Stimulated activated CD4-positive, alpha-beta T cell treated with anti-CD3 and anti-CD28 coated beads, Interleukin-1b, Interleukin-23, amount 100 ng/mL, for 1 hour (primary cell): ENCODE measurements around the gene EGFL7.
A peak's percentile ranks its signal among the peaks of the same experiment; 100 is the strongest.
"Not testable (repeated sequence)": the region's sequence is repeated elsewhere in the genome, so short reads cannot be mapped to it uniquely, and the experiment has no call there.

Experiments used
- DNase-seq, 2 donors: peaks; one replicate each; pipeline ENCODE4 v3.0.0-alpha.2; 2020; ENCODE audit warnings: low read depth in 2 of 2

The EGFL7 gene

DNA sequence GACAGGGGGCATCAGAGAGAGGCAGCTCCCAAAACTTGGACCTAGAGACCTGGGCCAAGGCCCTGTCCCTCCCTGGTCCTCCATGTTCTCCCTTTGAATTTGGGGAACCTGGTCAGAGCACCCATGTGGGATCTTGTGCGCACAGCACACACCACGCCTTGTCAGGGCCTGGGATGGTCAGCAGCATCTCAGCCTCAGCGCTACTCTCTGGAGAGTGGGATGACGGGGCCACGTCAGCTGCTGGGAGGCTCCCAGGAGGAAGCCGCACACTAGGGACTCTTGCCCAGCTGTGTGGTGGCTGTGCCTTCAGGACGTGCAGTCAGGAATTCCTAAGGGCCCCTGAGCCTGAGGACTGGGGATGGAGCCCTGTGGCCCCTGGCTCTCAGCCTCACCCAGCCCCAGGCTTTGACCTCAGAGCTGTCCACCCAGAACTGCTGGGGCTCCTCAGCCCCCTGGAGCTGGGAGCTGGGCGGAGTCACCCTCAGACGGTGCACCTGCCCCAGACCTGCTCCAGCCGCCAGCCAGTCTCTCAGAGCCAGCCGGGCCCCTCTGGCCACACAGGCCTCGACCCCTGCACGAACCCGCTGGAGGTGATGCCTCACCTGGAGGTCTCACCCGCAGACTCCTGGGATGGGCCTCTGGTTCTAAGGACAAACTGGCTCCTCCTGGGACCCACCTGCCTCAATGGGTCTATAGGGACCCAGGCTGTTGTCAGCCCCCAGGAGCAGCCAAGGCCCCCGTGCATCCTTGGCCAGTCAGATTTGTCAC, 38.3 kb upstream of the EGFL7 start:
- no peak for DNase-seq

DNA sequence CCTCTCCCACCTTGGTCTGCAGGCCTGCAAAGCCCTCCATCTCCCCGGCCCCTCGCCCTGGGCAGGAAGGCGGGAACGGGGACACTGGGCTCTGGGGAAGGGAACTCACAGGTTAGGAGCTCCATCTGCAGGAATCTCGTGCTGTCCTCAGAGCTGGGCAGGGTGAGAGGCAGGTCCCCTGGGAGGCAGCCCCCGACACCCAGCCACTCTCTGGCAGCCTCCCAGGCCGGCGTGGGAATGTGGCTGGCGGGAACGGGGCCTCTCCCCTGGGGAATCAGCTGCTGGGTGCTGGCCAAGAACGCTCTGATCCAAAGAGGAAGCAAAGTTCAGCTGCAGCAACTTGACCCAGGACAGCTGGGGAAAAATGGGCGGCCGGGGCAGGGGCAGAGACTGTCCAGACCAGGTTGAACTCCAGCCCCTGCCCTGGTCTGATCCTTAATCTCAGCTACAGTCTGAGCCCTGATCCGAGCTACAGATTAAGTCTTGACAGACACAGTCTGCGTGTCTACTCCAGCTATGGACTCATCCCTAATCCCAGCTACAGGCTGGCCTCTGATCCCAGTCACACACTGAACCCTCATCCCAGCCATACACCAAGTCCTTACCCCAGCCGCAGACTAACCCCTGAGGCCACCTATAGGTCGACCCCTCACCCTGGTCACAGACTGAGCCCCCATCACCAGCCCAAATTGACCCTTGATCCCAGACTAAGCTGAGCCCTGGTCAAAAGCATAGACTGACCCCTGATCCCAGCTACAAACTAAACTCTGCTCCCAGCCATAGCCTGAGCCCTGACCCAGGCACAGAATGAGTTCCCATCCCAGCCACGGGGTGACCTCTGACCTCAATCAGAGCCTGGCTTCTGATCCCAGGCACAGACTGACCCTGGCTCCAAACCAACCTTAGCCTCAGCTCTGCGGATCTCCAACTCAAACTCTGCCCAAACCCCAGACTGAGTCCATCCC, 37.3 kb upstream of the EGFL7 start:
- no peak for DNase-seq

DNA sequence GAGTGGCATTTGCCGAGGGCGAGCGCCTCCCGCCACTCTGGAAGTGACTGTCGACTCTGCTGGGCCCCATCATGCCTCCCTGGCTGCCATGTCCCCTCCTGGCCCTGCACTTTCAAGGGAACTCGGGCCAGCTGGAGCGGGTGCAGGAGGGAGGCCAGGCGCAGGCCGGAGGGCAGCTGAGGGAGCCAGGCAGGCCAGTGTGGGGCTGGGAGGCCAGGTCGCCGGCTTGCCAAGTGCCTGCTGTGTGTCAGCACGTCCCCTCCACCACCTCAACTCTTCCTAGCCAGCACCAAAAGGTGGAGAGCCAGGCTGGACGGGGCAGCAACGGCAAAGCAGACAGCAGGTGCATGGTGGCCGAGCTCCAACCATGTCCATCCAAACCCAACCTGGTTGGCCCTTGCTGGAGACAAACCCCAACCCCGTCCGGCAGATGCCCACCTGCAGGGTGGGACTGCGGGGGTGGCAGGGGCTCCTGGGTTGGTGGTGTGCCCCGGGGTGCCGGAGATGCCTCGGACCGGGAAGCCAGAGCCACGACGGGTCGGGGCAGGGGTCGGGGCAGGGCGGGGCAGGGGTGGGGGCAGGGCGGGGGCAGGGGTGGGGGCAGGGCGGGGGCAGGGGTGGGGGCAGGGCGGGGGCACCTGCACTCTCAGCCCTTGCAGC, 36.5 kb upstream of the EGFL7 start:
- DNase-seq: no peak

DNA sequence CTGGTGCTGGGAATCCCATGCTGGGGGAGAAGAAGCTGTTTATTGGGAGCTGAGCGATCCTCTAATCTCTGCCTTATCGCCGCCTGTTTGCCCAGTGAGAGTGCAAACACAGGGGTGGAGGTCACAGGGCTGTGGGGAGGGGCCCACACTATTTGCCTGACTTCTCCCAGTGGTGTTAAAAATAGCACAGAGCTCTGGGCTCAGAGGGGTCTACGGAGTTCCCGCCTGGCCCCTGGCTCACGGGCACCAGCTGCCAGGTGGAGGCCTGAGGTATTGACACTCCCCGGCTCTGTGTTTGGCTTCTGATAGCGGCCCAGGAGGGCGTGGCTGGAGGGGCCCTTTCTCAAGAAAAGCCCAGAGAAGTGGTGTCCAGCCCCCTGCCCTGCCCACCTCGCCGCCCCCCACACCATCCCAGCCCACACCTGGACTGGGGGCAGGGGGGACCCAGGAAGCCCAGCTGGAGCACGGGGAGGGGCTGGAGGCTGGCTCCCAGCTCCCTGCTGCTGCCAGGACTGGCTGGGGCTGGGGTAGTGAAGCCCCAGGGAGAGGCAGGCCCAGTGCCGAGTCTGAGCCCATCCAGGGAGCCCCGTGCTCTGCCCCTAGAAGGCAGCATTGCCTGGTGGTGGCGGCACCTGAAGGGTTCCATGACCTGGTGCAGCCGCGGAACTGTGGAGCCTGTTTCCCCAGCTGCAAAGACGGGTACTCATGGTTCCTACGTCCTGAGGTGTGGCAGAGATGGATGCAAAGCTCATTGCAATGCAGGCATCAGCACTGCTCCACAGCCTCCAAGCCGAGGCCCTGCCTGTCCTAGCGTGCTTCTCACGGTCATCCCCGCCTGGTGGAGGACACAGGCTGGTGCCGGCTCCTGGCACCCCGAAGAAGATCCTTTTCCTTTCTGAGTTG, 35.7 kb upstream of the EGFL7 start:
- DNase-seq: no peak

DNA sequence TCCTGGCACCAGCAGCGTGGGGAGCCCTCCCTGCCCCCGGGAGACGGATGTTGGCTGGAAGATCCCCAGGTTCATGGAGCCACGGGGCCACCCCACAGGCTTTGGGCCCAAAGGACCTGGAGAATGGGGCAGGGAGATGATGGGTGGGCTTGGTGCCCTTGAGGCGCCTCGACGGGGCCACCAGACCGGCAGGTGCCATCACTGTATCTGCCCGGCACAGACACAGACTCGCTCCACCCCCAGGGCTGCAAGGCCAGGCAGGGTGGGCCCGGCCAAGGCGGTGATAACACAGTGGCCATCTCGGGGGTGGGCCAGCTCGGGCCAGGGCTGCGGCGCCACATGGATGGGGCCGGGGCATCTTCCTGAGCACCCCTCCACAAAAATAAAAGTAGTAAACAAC, 35.0 kb upstream of the EGFL7 start:
- no peak for DNase-seq

DNA sequence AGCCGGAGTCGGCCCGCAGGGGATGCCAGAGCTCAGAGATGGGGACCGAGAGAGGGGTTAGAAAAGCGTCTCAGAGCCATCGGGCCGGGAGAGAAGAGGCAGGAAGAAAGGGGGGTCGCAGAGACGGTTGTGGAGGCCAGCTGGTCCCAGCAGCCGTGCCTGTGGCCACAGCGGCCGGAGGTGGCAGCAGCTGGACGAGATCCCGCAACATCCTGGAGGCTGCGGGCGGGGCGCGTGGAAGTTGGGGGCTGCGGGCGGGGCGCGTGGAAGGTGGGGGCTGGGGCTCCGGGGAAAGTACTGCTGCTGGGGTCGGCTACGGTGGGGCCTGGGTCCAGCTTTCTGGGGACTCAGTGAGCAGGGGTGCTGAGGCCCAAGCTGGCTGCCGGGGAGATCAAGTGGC, 34.4 kb upstream of the EGFL7 start:
- no peak for DNase-seq

DNA sequence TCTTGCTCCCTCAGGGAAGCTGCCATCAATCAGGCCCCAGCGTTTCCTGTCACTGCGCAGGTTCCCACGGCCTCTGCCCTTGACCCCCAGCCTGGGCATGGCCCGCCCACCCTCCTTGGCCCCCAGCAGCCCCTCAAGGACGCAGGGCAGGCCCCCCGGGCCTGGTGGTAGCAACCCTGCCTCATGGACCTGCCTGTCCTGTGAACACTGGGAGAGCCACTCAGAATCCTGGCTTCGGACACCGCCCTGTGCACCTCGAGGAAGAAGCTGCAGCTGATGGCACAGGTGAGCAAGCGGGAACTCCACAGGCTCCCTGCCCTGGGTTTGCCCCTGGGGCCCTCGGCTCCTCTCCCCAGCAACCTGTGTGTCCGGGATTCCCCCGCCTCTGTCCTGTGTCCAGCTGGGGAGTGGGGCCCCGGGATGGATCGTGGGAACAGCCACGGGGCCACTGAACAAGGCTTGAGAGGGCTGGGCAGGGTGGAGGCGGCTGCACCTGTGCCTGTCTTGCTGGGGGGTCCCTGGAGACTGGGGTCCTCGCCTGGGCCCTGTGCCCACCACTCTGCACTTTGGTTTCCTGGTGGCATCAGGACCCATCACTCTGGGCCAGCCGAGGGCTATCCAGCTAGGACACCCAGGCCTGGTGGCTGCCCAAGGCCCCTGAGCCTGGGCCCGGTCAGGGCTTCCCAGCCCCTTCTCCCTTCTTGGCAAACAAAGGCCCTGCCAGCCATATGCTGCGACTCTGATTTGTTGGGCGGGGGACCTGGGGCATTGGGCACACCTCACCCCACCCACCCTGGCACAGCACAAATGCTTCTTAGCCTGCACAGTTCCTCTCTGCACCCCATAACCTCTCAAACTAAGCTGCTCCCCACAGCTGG, 33.5 kb upstream of the EGFL7 start:
- DNase-seq: no peak

DNA sequence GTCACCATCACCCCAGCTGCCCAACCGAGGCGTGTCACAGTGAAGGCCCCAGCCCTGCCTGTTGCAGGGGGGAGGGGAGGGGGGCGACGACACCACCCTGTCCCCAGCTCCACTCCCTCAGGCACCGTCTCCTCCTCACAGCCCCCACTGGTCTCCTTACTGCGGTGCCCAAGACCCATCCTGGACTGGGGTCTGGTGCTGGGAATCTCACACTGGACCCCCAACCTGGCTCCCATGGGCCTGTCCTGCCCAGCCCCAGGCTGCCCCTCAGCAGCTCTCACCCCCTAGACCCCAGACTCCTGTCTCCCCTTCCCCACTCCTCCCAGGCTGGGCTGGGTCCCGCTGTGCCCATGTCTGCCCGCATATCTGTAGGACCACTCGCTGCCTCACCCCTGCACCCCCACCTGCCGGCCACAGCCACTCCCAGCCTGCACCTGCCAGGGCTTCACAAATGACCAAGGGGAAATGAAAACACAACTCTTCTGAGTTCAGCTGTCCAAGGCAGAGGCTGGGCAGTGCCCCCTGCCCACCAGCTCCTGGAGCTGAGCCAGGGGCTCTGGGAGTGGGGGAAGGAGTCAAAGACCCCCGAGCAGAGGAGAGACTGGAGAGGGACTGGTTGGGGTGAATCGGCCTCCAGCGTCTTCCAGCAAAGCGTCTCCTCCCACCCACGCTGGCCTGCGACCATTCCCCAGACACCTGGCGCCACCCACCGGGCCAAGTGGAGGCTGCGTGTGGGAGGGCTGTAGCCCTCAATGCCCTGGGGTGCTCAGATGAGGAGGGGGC, 32.6 kb upstream of the EGFL7 start:
- DNase-seq: peak; percentile 21 to 27

DNA sequence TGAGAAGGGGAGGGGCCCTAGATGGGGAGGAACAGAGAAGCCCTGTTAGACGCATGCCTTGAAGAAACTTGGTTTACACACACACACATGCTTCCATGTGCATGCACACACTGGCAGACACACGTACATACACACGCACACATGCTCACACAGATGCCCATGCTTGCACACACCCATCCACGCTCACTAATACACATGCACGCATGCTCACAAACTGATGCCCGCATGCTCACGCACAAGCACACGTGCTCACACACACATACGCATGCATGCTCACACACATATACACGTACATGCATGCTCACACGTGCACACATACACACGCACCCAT, 32.1 kb upstream of the EGFL7 start:
- DNase-seq: no peak

DNA sequence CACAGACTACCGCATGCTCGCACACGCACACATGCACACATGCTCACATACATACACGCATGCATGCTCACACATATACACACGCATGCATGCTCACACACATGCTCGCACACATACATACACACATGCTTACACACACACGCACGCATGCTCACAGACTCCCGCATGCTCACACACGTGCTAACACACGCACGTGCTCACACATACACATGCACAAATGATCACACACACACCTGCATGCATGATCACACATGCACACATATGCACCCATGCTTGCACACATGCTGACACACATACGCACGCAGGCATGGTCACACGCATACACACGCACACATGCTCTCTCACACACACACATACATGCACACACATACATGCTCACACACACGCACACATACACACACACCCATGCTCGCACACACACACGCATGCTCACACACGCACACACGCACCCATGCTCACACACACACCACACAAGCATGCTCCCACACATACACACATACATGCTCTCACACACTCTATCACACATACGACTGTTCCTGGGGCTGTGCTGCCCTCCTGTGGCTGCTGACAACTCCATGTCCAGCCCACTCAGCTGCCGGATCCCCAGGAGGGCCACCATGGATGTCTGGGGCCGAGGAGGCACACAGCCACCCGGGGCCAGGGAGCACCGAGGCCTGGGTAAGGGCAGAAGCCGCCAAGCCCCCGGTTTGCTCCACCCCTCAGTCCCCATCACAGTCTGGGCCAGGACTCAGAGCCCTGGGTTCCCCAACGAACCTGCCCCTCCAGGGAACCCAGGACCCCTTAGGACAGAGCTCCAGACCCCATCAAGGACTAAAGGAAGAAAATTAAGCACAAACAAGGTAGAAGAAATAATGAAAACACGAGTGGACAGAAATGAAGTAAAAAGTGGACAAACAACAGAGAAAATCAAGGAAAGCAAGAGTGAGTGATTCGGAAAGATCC, 31.4 kb upstream of the EGFL7 start:
- DNase-seq: peak; percentile 40 to 61

DNA sequence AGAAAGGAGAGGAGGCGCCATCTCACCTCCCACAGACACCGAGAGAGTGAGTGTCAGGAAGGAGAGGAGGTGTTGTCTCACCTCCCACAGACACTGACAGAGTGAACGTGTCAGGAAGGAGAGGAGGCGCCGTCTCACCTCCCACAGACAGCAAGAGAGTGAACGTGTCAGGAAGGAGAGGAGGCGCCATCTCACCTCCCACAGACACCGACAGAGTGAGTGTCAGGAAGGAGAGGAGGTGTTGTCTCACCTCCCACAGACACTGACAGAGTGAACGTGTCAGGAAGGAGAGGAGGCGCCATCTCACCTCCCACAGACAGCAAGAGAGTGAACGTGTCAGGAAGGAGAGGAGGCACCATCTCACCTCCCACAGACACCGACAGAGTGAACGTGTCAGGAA, 30.6 kb upstream of the EGFL7 start:
- DNase-seq: not testable (repeated sequence)

DNA sequence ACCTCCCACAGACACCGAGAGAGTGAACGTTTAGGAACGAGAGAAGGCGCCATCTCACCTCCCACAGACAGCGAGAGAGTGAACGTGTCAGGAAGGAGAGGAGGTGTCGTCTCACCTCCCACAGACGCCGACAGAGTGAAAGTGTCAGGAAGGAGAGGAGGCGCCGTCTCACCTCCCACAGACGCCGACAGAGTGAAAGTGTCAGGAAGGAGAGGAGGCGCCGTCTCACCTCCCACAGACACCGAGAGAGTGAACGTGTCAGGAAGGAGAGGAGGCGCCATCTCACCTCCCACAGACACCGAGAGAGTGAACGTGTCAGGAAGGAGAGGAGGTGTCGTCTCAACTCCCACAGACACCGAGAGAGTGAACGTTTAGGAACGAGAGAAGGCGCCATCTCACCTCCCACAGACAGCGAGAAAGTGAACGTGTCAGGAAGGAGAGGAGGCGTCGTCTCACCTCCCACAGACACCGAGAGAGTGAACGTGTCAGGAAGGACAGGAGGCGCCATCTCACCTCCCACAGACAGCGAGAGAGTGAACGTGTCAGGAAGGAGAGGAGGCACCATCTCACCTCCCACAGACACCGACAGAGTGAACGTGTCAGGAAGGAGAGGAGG, 30.1 kb upstream of the EGFL7 start:
- not testable (repeated sequence) for DNase-seq

DNA sequence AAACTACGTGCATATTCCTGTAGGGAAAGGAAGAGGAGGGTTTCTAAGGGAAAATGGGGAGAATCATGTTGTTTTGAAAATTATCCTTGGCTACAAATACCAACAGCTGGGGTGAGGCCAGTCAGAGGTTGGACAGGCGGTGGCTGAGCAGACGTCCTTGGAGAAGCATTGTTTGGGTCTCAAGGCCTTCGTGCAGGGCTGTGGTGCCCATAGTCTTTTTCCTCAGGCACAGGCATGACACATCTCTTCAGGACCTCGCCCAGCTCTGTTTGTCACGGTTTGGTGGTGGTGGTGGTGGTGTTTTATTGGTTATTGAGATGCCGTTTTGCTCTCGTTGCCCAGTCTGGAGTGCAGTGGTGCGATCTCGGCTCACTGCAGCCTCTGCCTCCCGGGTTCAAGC, 27.8 kb upstream of the EGFL7 start:
- DNase-seq: no peak

DNA sequence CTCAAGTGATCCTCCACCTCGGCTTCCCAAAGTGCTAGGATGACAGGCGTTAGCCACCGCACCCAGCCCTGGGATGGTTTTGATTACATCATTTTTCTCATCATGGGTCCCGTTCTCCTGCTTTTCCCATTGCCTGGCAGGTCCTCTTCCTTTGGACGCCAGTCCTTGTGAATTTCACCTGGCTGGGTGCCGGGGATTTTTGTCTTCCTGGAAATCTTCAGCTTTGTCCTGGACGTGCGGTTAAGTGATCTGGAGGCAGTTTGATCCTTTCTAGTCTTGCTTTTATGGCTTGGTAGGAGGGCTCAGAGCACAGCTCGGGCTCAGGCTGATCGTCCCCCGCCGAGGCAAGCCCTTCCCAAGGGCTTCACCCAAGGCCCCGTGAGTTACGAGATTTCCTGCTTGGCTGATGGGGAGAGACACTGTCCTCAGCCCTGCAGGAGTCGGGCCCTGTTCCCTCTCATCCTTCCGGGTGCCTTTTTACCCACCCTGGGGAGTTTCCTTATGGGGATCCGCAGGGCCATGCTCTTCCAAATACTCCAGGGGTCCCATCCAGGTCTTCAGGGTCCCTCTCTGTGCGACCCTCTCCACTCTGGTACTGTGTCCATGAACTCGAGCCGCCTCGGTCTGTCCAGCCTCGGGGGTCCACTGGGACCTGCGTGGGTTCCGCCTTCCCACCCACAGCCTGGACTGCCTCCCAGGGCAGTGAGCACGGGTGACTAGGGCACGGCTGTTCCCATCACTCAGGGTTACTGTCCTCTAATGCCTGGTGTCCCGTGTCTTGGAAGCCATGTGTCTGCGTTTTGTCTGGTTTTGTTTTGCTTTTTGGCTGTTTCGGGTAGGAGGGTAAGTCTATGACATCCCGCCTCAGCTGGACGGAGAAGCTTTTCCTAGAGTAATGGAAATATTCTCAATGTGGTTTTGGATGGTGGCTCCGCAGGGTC, 22.3 kb upstream of the EGFL7 start:
- DNase-seq: no peak

DNA sequence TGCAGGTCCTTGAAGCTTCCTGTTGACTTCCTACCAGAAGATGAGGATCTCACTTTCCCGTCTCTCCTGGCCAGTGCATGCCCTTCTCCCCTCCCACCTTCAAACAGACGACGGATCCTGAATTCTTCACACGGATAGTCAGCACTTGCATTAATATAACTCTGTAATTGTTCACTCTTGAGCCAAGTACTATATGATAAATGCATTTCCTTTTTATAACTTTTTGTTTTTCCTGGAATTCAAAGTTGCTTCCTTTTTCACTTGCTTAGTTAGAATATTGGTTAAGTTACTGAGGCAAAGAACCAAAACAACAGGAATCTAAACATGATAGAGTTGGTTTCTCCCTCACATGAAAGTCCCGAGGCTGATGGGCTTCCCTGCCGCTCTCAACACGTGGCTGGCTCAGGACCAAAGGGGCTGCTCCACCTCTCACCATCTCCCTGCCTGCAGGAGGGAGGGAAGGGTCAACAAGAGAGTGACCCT, 20.2 kb upstream of the EGFL7 start:
- no peak for DNase-seq

DNA sequence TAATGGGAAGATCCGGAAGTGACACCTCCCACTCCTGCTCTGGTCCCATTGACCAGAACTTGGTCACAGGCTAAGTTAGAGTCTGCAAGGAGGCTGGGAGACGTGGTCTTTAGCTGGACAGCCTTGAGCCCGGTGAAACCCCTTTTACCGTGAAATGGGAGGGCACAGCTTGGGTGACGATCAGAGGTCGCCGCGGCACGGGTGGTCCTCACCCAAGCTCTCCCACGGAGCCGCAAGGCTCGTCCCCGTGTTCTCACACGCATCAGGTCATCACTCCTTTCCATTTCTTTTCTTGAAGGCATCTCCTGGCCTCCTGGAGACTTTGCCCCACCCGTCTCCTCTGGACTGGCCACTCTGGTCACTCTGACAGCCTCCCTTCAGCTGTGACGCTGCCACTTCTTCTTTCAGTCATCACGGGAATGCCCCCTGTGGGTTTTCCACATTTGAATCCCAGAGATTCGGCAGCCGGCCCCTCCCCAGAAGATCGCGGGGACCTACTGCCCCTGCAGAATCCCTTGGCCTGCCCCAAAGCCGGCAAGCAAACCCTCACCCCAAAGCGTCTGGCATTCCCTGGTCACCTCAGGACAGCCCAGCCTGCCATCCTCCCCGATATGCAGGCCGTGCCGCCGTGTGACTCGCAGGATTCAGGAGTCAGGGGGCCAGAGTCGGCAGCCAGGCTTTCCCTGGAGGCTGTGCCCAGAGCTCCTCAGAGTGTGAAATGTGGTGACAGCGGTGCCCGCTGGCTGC, 18.9 kb upstream of the EGFL7 start:
- DNase-seq: no peak
